ENCODE measurements around the gene BCAP31.

DNA sequence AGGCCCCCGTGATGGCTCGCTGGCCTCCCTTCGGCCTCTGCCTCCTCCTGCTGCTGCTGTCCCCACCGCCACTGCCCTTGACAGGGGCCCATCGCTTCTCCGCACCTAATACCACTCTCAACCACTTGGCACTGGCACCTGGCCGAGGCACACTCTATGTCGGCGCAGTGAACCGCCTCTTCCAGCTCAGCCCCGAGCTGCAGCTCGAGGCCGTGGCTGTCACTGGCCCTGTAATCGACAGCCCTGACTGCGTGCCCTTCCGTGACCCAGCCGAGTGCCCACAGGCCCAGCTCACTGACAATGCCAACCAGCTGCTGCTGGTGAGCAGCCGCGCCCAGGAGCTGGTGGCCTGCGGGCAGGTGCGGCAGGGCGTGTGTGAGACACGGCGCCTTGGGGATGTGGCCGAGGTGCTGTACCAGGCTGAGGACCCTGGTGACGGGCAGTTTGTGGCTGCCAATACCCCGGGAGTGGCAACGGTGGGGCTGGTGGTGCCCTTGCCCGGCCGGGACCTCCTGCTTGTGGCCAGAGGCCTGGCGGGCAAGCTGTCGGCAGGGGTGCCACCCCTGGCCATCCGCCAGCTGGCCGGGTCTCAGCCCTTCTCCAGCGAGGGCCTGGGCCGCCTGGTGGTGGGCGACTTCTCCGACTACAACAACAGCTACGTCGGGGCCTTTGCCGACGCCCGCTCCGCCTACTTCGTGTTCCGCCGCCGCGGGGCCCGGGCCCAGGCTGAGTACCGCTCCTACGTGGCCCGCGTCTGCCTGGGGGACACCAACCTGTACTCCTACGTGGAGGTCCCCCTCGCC, 42.9 kb upstream of the BCAP31 start:
- TF ChIP-seq, protein P1, sequence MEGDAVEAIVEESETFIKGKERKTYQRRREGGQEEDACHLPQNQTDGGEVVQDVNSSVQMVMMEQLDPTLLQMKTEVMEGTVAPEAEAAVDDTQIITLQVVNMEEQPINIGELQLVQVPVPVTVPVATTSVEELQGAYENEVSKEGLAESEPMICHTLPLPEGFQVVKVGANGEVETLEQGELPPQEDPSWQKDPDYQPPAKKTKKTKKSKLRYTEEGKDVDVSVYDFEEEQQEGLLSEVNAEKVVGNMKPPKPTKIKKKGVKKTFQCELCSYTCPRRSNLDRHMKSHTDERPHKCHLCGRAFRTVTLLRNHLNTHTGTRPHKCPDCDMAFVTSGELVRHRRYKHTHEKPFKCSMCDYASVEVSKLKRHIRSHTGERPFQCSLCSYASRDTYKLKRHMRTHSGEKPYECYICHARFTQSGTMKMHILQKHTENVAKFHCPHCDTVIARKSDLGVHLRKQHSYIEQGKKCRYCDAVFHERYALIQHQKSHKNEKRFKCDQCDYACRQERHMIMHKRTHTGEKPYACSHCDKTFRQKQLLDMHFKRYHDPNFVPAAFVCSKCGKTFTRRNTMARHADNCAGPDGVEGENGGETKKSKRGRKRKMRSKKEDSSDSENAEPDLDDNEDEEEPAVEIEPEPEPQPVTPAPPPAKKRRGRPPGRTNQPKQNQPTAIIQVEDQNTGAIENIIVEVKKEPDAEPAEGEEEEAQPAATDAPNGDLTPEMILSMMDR (conservative IDR thresholded peaks at IDR 0.05): no peak
- no peak for TF ChIP-seq EZH2 (IDR thresholded peaks at IDR 0.05; ENCODE audit: low read depth)
